Prostate gland (tissue), 2 donors: Measurements from ENCODE around the gene BAIAP2L1. TPM values are rescaled to one million over a fixed set of nuclear protein-coding genes. Genes with fewer than 3 reads are reported as not detected.

ENCODE experiments used
- DNase-seq: peaks from one replicate; pipeline ENCODE4 v3.0.0-alpha.2; 2019; ENCODE audit warnings: low spot score
- H3K27ac ChIP-seq, 2 donors: fragments of 200-600 bp; sonication (generic); 2 replicates each; pipeline ENCODE4 v1.5.1; 2017 to 2019
- H3K27me3 ChIP-seq: fragments of 200-600 bp; sonication (generic); replicated peaks from 2 replicates; pipeline ENCODE4 v1.5.1; 2019; ENCODE audit not compliant: insufficient read depth
- H3K36me3 ChIP-seq, 2 donors: fragments of 200-600 bp; sonication (generic); 1 replicate in 1 of 2; 2 replicates in 1 of 2; pipeline versions ENCODE4 v1.5.1 to v1.8.1; 2017 to 2019
- H3K4me1 ChIP-seq: fragments of 200-600 bp; sonication (generic); replicated peaks from 2 replicates; pipeline ENCODE4 v1.5.1; 2019
- H3K4me3 ChIP-seq, 2 donors: fragments of 200-600 bp; sonication (generic); 2 replicates each; pipeline ENCODE4 v1.5.1; 2017 to 2019
- H3K9me3 ChIP-seq: fragments of 200-600 bp; sonication (generic); 2 replicates; pipeline ENCODE4 v1.5.1; 2017
- CTCF ChIP-seq, 4 experiments: fragments of 200-600 bp in 2 of 4; fragments of 450-650 bp in 2 of 4; sonication (generic) in 2 of 4; IDR thresholded peaks; 1 replicate in 3 of 4; 2 replicates in 1 of 4; pipeline ENCODE4 v1.5.1; 2016 to 2019; ENCODE audit warnings: antibody characterized with exemption in 4 of 4, mild to moderate bottlenecking in 2 of 4, moderate library complexity in 2 of 4
- POLR2A ChIP-seq: fragments of 450-650 bp; IDR thresholded peaks from one replicate; pipeline ENCODE4 v1.6.1; 2016; ENCODE audit warnings: antibody characterized with exemption, mild to moderate bottlenecking
- POLR2AphosphoS5 ChIP-seq: sonication (generic); formaldehyde crosslinking; IDR thresholded peaks from one replicate; pipeline ENCODE4 v1.6.1; 2017; ENCODE audit warnings: antibody characterized with exemption
- WGBS: methylation state at CpG from one replicate; pipeline ENCODE4 v1.1.5; 2018; 5-methylcytosine and 5-hydroxymethylcytosine counted together
- intact Hi-C: fragments of 100-400 bp; cut with DNase I; formaldehyde crosslinking; loops from one replicate; pipeline ENCODE4 v1.14.2; 2022
- total RNA-seq, 2 donors: library from RNA; depleted of rRNA; stranded (reverse); fragments of >200 nt; gene quantifications; one replicate each; pipeline ENCODE4 v1.1.0, GENCODE V29; 2016

The BAIAP2L1 gene
- total RNA-seq, 2 donors from 2014 or later = 24.7 to 41.6 TPM

- Histone ChIP-seq H3K9me3 (no peaks in the 10 kb centered on the region), H3K36me3 (no peaks in the 10 kb centered on the region), H3K4me3 (no peak overlapping the region), H3K27me3 (no peaks in the 10 kb centered on the region), H3K4me1 (peaks cover 10% of the 10 kb centered on the region), H3K27ac (no peak overlapping the region)
- 89% methylated on average over 26 of the region's 26 CpGs for WGBS
- DNase-seq = no peak
- TF ChIP-seq POLR2AphosphoS5 (no peak), POLR2A (no peak), CTCF (IDR thresholded peaks at IDR 0.05) (no peak)
- intact Hi-C loops = no loop called here
Measured at GRCh38 chr7:98300595-98301372, 100.1 kb downstream of the BAIAP2L1 start.

GRCh38 chr7:98297626-98298286 lies 103.1 kb downstream of the BAIAP2L1 start:
- H3K27me3 ChIP-seq = no peaks in the 10 kb centered on the region
- no peak overlapping the region for H3K4me3 ChIP-seq
- no peak for TF ChIP-seq POLR2AphosphoS5
- no peak for TF ChIP-seq CTCF (IDR thresholded peaks at IDR 0.05)
- no peak for TF ChIP-seq POLR2A
- peaks cover 19% of the 10 kb centered on the region for H3K4me1 ChIP-seq
- peak overlapping the region; percentile 30 to 78 for H3K27ac ChIP-seq
- DNase-seq = no peak
- intact Hi-C loops = no loop called here
- 52% methylated on average over 21 of the region's 21 CpGs for WGBS
- H3K9me3 ChIP-seq = no peaks in the 10 kb centered on the region
- H3K36me3 ChIP-seq = peaks cover under 1 to 10% of the 10 kb centered on the region in 2 donors

- 81% methylated on average over 12 of the region's 12 CpGs for WGBS
- intact Hi-C loops = no loop called here
- peaks cover 10 to 13% of the 10 kb centered on the region in 2 donors for H3K36me3 ChIP-seq
- no peak for DNase-seq
- H3K27ac ChIP-seq = peak overlapping the region; percentile 30 to 78
- peaks cover 19% of the 10 kb centered on the region for H3K4me1 ChIP-seq
- H3K9me3 ChIP-seq = no peaks in the 10 kb centered on the region
- H3K27me3 ChIP-seq = no peaks in the 10 kb centered on the region
- H3K4me3 ChIP-seq = no peak overlapping the region
- TF ChIP-seq POLR2A (no peak), CTCF (IDR thresholded peaks at IDR 0.05) (no peak), POLR2AphosphoS5 (no peak)
Measured at GRCh38 chr7:98296833-98297232, 104.1 kb downstream of the BAIAP2L1 start.

- peak overlapping the region; percentile 69 to 78 for H3K27ac ChIP-seq
- H3K36me3 ChIP-seq = peaks cover 11 to 13% of the 10 kb centered on the region in 2 donors
- WGBS = 54% methylated on average over 19 of the region's 19 CpGs
Measured at GRCh38 chr7:98295467-98296192, 105.3 kb downstream of the BAIAP2L1 start.

More at GRCh38 chr7:98295467-98296192, 105.3 kb downstream of the BAIAP2L1 start:
- no peak overlapping the region for H3K4me3 ChIP-seq
- H3K4me1 ChIP-seq = peaks cover 19% of the 10 kb centered on the region
- no peaks in the 10 kb centered on the region for H3K27me3 ChIP-seq
- no peaks in the 10 kb centered on the region for H3K9me3 ChIP-seq
- DNase-seq = peak; percentile 82
- intact Hi-C loops = no loop called here
- TF ChIP-seq CTCF (IDR thresholded peaks at IDR 0.05) (peak in 2 of 4 experiments; percentile 18 to 44), POLR2A (no peak), POLR2AphosphoS5 (peak; percentile 69)
